Measurements from ENCODE around the gene DDX10.

DNA sequence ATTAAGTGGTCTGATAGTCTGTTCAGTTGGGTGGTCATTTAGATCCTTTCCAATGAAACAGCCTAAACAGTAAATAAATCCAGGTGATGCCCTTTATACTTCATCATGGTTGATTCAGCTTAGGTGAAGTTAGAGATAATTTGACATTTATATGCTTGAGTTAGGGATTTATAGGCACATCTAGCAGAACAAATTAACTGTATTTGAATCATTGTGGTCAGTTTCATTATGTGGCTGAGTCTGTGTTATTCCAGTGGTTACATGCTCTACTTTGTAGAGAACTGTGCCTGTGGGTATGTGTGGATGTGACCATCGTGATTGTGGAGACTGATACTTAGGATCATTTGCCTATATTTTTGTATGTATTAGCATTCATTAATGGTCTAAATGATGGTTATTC, 194.6 kb downstream of the DDX10 start:
- TF ChIP-seq, protein P1, sequence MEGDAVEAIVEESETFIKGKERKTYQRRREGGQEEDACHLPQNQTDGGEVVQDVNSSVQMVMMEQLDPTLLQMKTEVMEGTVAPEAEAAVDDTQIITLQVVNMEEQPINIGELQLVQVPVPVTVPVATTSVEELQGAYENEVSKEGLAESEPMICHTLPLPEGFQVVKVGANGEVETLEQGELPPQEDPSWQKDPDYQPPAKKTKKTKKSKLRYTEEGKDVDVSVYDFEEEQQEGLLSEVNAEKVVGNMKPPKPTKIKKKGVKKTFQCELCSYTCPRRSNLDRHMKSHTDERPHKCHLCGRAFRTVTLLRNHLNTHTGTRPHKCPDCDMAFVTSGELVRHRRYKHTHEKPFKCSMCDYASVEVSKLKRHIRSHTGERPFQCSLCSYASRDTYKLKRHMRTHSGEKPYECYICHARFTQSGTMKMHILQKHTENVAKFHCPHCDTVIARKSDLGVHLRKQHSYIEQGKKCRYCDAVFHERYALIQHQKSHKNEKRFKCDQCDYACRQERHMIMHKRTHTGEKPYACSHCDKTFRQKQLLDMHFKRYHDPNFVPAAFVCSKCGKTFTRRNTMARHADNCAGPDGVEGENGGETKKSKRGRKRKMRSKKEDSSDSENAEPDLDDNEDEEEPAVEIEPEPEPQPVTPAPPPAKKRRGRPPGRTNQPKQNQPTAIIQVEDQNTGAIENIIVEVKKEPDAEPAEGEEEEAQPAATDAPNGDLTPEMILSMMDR (IDR thresholded peaks at IDR 0.05; ENCODE audit: insufficient read depth, low read depth, low read length), result no peak
- no peak for TF ChIP-seq EZH2 (IDR thresholded peaks at IDR 0.05; ENCODE audit: insufficient read depth, low read length)
